Measurements from ENCODE around the gene KRTAP17-1. TPM values are rescaled to one million over a fixed set of nuclear protein-coding genes. Genes with fewer than 3 reads are reported as not detected.
"Not testable (repeated sequence)": the region's sequence is repeated elsewhere in the genome, so short reads cannot be mapped to it uniquely, and the experiment has no call there.

KRTAP17-1 gene
- total RNA-seq, 3 donors from 2014 or later = not detected

GRCh38 chr17:41301916-41302901 lies 13.3 kb downstream of the KRTAP17-1 start, which contains the start of gene KRTAP29-1:
Gene KRTAP29-1, minus strand, starts transcription at chr17:41302851. Its CDS starts 0 bp downstream, at chr17:41302851.
- Mint-ChIP-seq H3K4me3 (no peak within 1 kb of the TSS), H3K36me3 (ENCODE audit: insufficient read depth) (no peaks in the 10 kb centered on the region), H3K4me1 (ENCODE audit: low read depth) (peaks cover 21% of the 10 kb centered on the region), H3K27me3 (ENCODE audit: low read depth) (no peaks in the 10 kb centered on the region), H3K9me3 (peaks cover 8% of the 10 kb centered on the region)
- ATAC-seq = no peak
- DNase-seq = no peak

DNA sequence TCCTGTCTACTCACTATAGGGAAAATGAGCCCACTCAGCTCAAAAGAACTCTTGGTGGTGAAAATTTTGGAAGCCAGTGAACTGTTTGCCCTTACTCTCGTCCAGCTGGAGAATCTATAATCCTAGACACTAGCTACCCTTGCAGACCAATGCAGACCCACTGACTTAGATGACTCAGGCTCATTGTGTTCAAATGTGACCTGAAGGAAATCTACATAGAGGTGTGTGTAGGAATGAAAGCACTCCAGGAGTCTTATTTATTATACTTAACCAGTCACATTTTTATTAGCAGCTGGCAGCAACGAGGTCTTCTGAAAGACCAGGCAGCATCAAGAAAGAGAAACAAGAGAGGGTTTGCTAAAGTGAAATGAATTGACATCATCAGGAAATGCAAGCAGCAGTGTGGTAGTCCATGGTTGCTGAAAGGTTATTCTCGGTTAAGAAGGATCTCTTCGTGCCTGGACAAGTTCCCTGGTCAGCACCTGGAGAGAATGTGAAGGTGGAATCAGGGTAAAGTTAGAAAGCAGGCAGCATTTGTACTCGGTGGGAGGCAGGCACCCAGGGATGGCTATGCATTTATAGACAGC lies 14.2 kb downstream of the KRTAP17-1 start:
- Mint-ChIP-seq H3K36me3 (ENCODE audit: insufficient read depth) (no peaks in the 10 kb centered on the region), H3K27me3 (ENCODE audit: low read depth) (no peaks in the 10 kb centered on the region), H3K4me3 (no peak overlapping the region), H3K9me3 (peaks cover 8% of the 10 kb centered on the region), H3K4me1 (ENCODE audit: low read depth) (peaks cover 12% of the 10 kb centered on the region)
- DNase-seq (no peak), ATAC-seq (no peak)

- Mint-ChIP-seq H3K4me1 (ENCODE audit: low read depth) (peaks cover 11% of the 10 kb centered on the region), H3K4me3 (no peak overlapping the region), H3K9me3 (peaks cover 8% of the 10 kb centered on the region), H3K27me3 (ENCODE audit: low read depth) (peaks cover 2% of the 10 kb centered on the region), H3K36me3 (ENCODE audit: insufficient read depth) (no peaks in the 10 kb centered on the region)
- DNase-seq = no peak
- ATAC-seq = no peak
Measured at GRCh38 chr17:41298458-41299135, 16.9 kb downstream of the KRTAP17-1 start.

- Mint-ChIP-seq H3K4me1 (ENCODE audit: low read depth) (peaks cover 8% of the 10 kb centered on the region), H3K4me3 (no peak overlapping the region), H3K36me3 (ENCODE audit: insufficient read depth) (no peaks in the 10 kb centered on the region), H3K9me3 (peaks cover 8% of the 10 kb centered on the region), H3K27me3 (ENCODE audit: low read depth) (peaks cover 7% of the 10 kb centered on the region)
- ATAC-seq (no peak), DNase-seq (no peak)
Measured at GRCh38 chr17:41296846-41297245, 18.7 kb downstream of the KRTAP17-1 start.

GRCh38 chr17:41294016-41294415 lies 21.5 kb downstream of the KRTAP17-1 start:
- Mint-ChIP-seq H3K36me3 (ENCODE audit: insufficient read depth) (no peaks in the 10 kb centered on the region), H3K4me1 (ENCODE audit: low read depth) (no peaks in the 10 kb centered on the region), H3K27me3 (ENCODE audit: low read depth) (peaks cover 7% of the 10 kb centered on the region), H3K4me3 (no peak overlapping the region), H3K9me3 (no peaks in the 10 kb centered on the region)
- ATAC-seq (no peak), DNase-seq (no peak)

DNA sequence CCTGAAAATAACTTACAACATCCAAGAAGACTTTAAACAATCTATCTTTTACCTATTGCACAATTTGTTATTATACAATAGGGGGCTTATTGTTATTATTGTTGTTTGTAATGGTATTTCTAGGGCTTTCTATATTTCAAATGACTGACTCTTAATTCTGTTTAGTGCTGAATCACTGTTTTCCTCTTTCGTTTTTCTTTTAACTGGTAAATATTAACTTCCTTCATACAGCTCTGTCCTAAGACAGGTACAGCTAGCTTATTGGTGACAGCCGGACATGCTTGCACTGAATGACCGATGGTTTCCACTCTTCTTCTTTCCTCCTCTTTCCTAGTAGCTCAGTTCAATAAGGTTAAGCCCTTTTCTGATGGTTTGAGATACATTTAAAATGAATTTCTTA lies 28.5 kb downstream of the KRTAP17-1 start:
- Mint-ChIP-seq H3K4me1 (ENCODE audit: low read depth) (peaks cover 16% of the 10 kb centered on the region), H3K9me3 (no peaks in the 10 kb centered on the region), H3K27me3 (ENCODE audit: low read depth) (no peaks in the 10 kb centered on the region), H3K4me3 (no peak overlapping the region), H3K36me3 (ENCODE audit: insufficient read depth) (no peaks in the 10 kb centered on the region)
- DNase-seq = no peak
- no peak for ATAC-seq

- H3K4me3 Mint-ChIP-seq = no peak overlapping the region
- no peak for DNase-seq
- no peaks in the 10 kb centered on the region for H3K36me3 Mint-ChIP-seq (ENCODE audit: insufficient read depth)
- H3K27me3 Mint-ChIP-seq (ENCODE audit: low read depth) = no peaks in the 10 kb centered on the region
- peaks cover 16% of the 10 kb centered on the region for H3K4me1 Mint-ChIP-seq (ENCODE audit: low read depth)
- H3K9me3 Mint-ChIP-seq = no peaks in the 10 kb centered on the region
- ATAC-seq = no peak
Measured at GRCh38 chr17:41284546-41284945, 31.0 kb downstream of the KRTAP17-1 start.

- ATAC-seq (no peak), DNase-seq (no peak)
- Mint-ChIP-seq H3K4me1 (ENCODE audit: low read depth) (peaks cover 16% of the 10 kb centered on the region), H3K27me3 (ENCODE audit: low read depth) (no peaks in the 10 kb centered on the region), H3K4me3 (no peak overlapping the region), H3K36me3 (ENCODE audit: insufficient read depth) (no peaks in the 10 kb centered on the region), H3K9me3 (no peaks in the 10 kb centered on the region)
Measured at GRCh38 chr17:41284043-41284442, 31.5 kb downstream of the KRTAP17-1 start.

DNA sequence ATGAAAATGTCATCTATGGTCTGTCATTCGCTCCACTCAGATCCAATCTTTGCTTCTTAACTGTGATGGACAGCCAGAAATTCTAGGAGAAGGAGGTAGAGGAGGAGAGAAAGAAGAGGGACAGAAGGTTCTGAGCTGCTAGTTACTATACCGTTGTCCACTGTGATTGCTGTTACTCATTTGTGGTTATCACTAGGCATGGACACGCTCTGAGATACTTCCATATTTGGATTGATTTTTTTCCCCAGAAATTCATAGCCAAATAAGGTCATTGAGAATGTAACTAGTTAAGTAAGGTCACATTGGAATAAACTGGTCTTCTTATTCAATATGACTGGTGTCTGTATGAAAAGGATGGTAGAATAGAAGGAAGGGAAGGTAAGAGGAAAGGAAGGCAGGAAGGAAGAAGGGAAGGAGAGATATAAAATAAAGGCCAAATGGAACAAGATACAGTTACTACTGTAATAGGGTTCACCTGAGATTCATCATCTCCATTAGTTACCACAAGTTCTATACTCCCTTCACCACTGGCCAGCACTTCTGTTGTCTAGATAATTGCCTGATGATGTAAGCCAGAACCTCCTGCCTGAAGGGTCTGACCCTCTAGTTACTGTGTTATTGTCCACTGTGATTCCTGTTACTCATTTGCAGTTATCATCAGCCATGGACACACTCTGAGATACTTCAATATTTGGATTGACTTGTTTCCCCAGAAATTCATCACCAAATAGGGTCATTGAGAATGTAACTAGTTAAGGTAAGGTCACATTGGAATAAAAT lies 37.1 kb downstream of the KRTAP17-1 start:
- no peak for ATAC-seq
- Mint-ChIP-seq H3K9me3 (no peaks in the 10 kb centered on the region), H3K27me3 (ENCODE audit: low read depth) (peaks cover 12% of the 10 kb centered on the region), H3K36me3 (ENCODE audit: insufficient read depth) (no peaks in the 10 kb centered on the region), H3K4me1 (ENCODE audit: low read depth) (no peaks in the 10 kb centered on the region), H3K4me3 (no peak overlapping the region)
- DNase-seq = no peak

DNA sequence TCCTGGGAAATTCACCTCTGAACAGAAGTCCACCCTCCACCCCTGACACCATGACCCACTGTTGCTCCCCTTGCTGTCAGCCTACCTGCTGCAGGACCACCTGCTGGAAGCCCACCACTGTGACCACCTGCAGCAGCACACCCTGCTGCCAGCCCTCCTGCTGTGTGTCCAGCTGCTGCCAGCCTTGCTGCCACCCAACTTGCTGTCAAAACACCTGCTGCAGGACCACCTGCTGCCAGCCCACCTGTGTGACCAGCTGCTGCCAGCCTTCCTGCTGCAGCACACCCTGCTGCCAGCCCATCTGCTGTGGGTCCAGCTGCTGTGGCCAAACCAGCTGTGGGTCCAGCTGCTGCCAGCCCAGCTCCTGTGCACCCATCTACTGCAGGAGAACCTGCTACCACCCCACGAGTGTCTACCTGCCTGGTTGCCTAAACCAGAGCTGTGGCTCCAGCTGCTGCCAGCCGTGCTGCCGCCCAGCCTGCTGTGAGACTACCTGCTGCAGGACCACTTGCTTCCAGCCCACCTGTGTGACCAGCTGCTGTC lies 39.8 kb downstream of the KRTAP17-1 start, which contains the start of gene KRTAP9-7:
Gene KRTAP9-7, plus strand, starts transcription at position 51 of the 543 bp plus-strand sequence. Its CDS starts 0 bp downstream, at position 51.
- not testable (repeated sequence) for H3K9me3 Mint-ChIP-seq; ATAC-seq; H3K4me1 Mint-ChIP-seq (ENCODE audit: low read depth); H3K4me3 Mint-ChIP-seq; H3K36me3 Mint-ChIP-seq (ENCODE audit: insufficient read depth); DNase-seq
- H3K27me3 Mint-ChIP-seq (ENCODE audit: low read depth) = peaks cover 12% of the 10 kb centered on the region

GRCh38 chr17:41271858-41272257 lies 43.7 kb downstream of the KRTAP17-1 start:
- ATAC-seq = peak in 1 of 2 donors; percentile 35
- no peak for DNase-seq
- Mint-ChIP-seq H3K4me1 (ENCODE audit: low read depth) (no peaks in the 10 kb centered on the region), H3K4me3 (no peak overlapping the region), H3K27me3 (ENCODE audit: low read depth) (peaks cover 11% of the 10 kb centered on the region), H3K36me3 (ENCODE audit: insufficient read depth) (no peaks in the 10 kb centered on the region), H3K9me3 (no peaks in the 10 kb centered on the region)

- not testable (repeated sequence) for ATAC-seq; DNase-seq; H3K4me1 Mint-ChIP-seq (ENCODE audit: low read depth); H3K36me3 Mint-ChIP-seq (ENCODE audit: insufficient read depth); H3K4me3 Mint-ChIP-seq; H3K27me3 Mint-ChIP-seq (ENCODE audit: low read depth); H3K9me3 Mint-ChIP-seq
Measured at GRCh38 chr17:41271323-41271722, 44.2 kb downstream of the KRTAP17-1 start.

GRCh38 chr17:41267711-41268110 lies 47.8 kb downstream of the KRTAP17-1 start:
- H3K9me3 Mint-ChIP-seq = no peaks in the 10 kb centered on the region
- H3K36me3 Mint-ChIP-seq (ENCODE audit: insufficient read depth) = no peaks in the 10 kb centered on the region
- no peak overlapping the region for H3K4me3 Mint-ChIP-seq
- peaks cover 2% of the 10 kb centered on the region for H3K4me1 Mint-ChIP-seq (ENCODE audit: low read depth)
- ATAC-seq (no peak), DNase-seq (no peak)
- no peaks in the 10 kb centered on the region for H3K27me3 Mint-ChIP-seq (ENCODE audit: low read depth)

Data from activated T-cell treated with anti-CD3 and anti-CD28 coated beads, Interleukin-2, amount 50 U/mL, for 4 hours (primary cell).